Chondrocyte (in vitro differentiated cells): ENCODE measurements around the gene TMEM86B. TPM values are rescaled to one million over a fixed set of nuclear protein-coding genes. Genes with fewer than 3 reads are reported as not detected.
"Not testable (repeated sequence)": the region's sequence is repeated elsewhere in the genome, so short reads cannot be mapped to it uniquely, and the experiment has no call there.

ENCODE experiments used
- DNase-seq: peaks from one replicate; pipeline ENCODE4 v3.0.0; 2021; ENCODE audit warnings: mixed read lengths, low spot score
- H3K27ac Mint-ChIP-seq: one replicate; pipeline ENCODE4 v1.8.0; 2021; ENCODE audit warnings: mild to moderate bottlenecking, moderate library complexity, mixed read lengths; ENCODE audit not compliant: unreplicated experiment
- H3K27me3 Mint-ChIP-seq: 2 replicates; pipeline ENCODE4 v1.8.0; 2021; ENCODE audit warnings: low read depth, mixed read lengths
- H3K36me3 Mint-ChIP-seq: 2 replicates; pipeline ENCODE4 v1.8.0; 2021; ENCODE audit warnings: low read depth, mixed read lengths
- H3K4me1 Mint-ChIP-seq: 2 replicates; pipeline ENCODE4 v1.8.0; 2021; ENCODE audit warnings: low read depth, mild to moderate bottlenecking, mixed read lengths
- H3K4me3 Mint-ChIP-seq: one replicate; pipeline ENCODE4 v1.8.0; 2021; ENCODE audit warnings: mild to moderate bottlenecking, moderate library complexity, mixed read lengths; ENCODE audit not compliant: unreplicated experiment
- H3K9me3 Mint-ChIP-seq: 2 replicates; pipeline ENCODE4 v1.8.0; 2021; ENCODE audit warnings: low read depth, mixed read lengths
- CTCF ChIP-seq: fragments of 200-600 bp; sonication (generic); IDR thresholded peaks from 2 replicates; pipeline ENCODE4 v1.5.0; 2021; ENCODE audit warnings: antibody characterized with exemption, mild to moderate bottlenecking, moderate library complexity
- total RNA-seq: library from RNA; stranded (reverse); gene quantifications from 3 replicates; pipeline ENCODE4 v1.2.1, GENCODE V29; 2021

Gene TMEM86B
- total RNA-seq, 1 donor from 2014 or later: 1.5 TPM

GRCh38 chr19:55202199-55202598 is 26.4 kb downstream of the TMEM86B start:
- not testable (repeated sequence) for H3K9me3 Mint-ChIP-seq, H3K4me3 Mint-ChIP-seq, DNase-seq, H3K4me1 Mint-ChIP-seq, H3K36me3 Mint-ChIP-seq, H3K27ac Mint-ChIP-seq
- H3K27me3 Mint-ChIP-seq: peaks cover 12% of the 10 kb centered on the region
- peak; percentile 56 for TF ChIP-seq CTCF

- Mint-ChIP-seq H3K4me1 (no peaks in the 10 kb centered on the region), H3K27ac (no peak overlapping the region), H3K27me3 (peaks cover 13% of the 10 kb centered on the region)
Observed at GRCh38 chr19:55199620-55200204, 28.9 kb downstream of the TMEM86B start.

GRCh38 chr19:55198651-55199050 is 29.9 kb downstream of the TMEM86B start:
- no peak for TF ChIP-seq CTCF
- no peaks in the 10 kb centered on the region for H3K9me3 Mint-ChIP-seq

More at GRCh38 chr19:55199620-55200204, 28.9 kb downstream of the TMEM86B start:
- H3K36me3 Mint-ChIP-seq: no peaks in the 10 kb centered on the region
- H3K9me3 Mint-ChIP-seq: no peaks in the 10 kb centered on the region
- DNase-seq: no peak
- no peak for TF ChIP-seq CTCF
- no peak overlapping the region for H3K4me3 Mint-ChIP-seq

GRCh38 chr19:55197528-55197927 is 31.0 kb downstream of the TMEM86B start:
- Mint-ChIP-seq H3K27ac (no peak overlapping the region), H3K36me3 (no peaks in the 10 kb centered on the region), H3K27me3 (peaks cover 15% of the 10 kb centered on the region), H3K4me3 (no peak overlapping the region), H3K9me3 (no peaks in the 10 kb centered on the region), H3K4me1 (no peaks in the 10 kb centered on the region)
- no peak for DNase-seq
- TF ChIP-seq CTCF: no peak

More at GRCh38 chr19:55198651-55199050, 29.9 kb downstream of the TMEM86B start:
- H3K4me3 Mint-ChIP-seq: no peak overlapping the region
- peaks cover 11% of the 10 kb centered on the region for H3K27me3 Mint-ChIP-seq
- no peaks in the 10 kb centered on the region for H3K36me3 Mint-ChIP-seq
- no peaks in the 10 kb centered on the region for H3K4me1 Mint-ChIP-seq
- no peak overlapping the region for H3K27ac Mint-ChIP-seq
- no peak for DNase-seq

DNA sequence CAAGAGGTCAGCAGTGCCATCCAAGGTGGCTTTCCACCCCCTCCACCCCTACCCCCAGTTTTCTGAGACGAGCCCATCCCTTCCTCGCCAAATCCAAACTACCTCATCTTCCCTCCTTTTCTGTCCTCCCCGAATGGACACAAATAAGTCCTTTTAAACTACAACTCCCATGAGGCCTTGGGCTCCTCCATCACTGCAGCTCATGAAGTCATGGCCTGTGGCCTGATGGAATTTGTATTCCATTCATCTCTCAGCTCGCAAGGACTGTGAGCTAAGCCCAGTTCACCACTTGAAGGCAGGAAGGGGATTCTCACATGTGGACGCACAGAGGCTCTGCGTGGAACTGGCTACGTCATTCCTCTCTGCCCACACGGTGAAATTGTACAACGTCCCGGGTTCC is 31.8 kb downstream of the TMEM86B start:
- TF ChIP-seq CTCF: no peak
- H3K4me1 Mint-ChIP-seq: no peaks in the 10 kb centered on the region
- H3K36me3 Mint-ChIP-seq: no peaks in the 10 kb centered on the region
- H3K4me3 Mint-ChIP-seq: no peak overlapping the region
- no peaks in the 10 kb centered on the region for H3K9me3 Mint-ChIP-seq
- no peak for DNase-seq
- H3K27ac Mint-ChIP-seq: no peak overlapping the region
- H3K27me3 Mint-ChIP-seq: peaks cover 15% of the 10 kb centered on the region
